Glomerular endothelial cell (primary cell): ENCODE measurements around the gene CYP4F8. TPM values are rescaled to one million over a fixed set of nuclear protein-coding genes. Genes with fewer than 3 reads are reported as not detected.
"Not testable (repeated sequence)": the region's sequence is repeated elsewhere in the genome, so short reads cannot be mapped to it uniquely, and the experiment has no call there.

Experiments used
- DNase-seq: peaks from one replicate; pipeline ENCODE4 v3.0.0-alpha.2; 2011; ENCODE audit warnings: low read depth, low spot score; ENCODE audit errors: extremely low read depth
- total RNA-seq: library from RNA; depleted of rRNA; stranded (reverse); fragments of >200 nt; gene quantifications from 2 replicates; pipeline ENCODE4 v1.2.3, GENCODE V29; 2015

Gene CYP4F8, protein sequence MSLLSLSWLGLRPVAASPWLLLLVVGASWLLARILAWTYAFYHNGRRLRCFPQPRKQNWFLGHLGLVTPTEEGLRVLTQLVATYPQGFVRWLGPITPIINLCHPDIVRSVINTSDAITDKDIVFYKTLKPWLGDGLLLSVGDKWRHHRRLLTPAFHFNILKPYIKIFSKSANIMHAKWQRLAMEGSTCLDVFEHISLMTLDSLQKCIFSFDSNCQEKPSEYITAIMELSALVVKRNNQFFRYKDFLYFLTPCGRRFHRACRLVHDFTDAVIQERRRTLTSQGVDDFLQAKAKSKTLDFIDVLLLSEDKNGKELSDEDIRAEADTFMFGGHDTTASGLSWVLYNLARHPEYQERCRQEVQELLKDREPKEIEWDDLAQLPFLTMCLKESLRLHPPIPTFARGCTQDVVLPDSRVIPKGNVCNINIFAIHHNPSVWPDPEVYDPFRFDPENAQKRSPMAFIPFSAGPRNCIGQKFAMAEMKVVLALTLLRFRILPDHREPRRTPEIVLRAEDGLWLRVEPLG
- not detected in 2 replicates for total RNA-seq

DNA sequence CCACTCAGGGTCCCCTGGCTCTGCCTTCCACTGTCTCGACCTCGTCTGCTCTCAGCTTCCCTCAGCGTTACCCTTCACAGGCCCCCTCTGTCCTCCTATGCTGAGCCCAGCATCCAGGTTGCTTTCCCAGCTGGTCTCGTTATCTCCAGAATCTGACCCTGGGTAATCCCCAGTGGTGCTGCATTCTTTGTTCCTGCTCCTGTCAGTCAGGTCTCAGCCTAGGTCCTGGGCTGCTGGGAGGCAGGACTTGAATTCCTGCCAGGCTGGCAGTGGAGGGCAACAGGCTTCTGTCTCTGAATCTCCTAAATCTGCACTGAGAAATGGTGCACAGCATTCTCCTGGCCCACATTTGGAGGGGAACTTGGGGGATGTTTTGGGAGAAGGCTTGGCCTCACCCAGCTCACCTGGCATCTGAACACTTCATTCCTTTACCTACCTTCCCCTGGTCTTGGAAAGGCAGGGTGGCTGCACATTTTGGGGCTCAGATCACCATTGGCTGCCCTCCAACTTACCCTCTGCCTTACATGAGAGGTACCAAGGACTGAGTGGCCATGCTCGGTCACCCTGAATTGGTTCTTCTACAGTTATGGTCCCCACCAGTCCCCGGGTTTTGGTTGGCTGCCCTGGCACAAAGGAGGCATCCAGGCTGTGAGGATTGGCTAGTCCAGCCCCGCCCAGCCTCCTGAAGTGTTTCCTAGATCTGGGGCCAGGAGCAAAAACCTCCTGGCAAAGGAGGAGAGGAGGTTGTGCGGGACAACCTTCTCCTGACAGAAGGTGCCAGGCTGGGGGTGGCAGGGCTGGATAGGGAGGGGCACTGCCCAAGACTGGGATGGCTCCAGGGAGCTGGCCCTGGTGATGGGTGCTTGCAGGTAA, at the start of gene CYP4F8:
Gene CYP4F8 (plus strand): TSS at position 712 of the 873 bp plus-strand sequence. CDS start 399 bp downstream, outside the sequence.
- no peak for DNase-seq

DNA sequence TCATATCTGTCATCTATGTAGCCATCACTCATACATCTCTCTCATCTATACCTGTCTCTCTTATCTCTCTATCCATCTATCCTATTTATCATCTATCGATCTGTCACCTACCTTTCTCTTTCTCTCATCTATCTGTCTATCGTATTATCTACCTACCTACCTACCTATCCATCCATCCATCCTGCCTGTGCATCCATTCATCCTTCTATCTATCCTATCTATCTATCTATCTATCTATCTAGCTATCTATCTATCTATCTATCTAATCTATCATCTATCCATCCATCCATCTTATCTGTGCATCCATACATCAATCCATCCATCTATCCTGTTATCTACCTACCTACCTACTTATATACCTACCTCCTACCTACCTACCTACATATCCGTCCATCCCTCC, 44.6 kb upstream of the CYP4F8 start:
- DNase-seq = no peak

DNA sequence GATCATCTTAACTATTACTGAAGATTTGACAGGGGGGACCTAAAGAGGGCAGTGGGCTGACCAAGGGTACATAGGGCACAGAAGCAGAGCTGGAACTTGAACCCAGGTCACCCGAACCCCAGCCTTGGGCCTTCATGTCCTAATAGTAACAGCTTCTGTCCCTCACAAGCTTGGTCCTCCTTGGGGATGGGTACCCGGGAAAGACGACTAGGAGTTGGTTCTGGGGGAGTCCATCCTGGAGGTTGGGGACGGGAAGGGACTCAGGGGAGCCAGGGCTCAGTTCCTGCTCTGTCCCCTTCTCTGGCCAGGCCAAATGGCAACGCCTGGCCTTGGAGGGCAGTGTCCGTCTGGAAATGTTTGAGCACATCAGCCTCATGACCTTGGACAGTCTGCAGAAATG, 39.6 kb upstream of the CYP4F8 start:
- no peak for DNase-seq

DNA sequence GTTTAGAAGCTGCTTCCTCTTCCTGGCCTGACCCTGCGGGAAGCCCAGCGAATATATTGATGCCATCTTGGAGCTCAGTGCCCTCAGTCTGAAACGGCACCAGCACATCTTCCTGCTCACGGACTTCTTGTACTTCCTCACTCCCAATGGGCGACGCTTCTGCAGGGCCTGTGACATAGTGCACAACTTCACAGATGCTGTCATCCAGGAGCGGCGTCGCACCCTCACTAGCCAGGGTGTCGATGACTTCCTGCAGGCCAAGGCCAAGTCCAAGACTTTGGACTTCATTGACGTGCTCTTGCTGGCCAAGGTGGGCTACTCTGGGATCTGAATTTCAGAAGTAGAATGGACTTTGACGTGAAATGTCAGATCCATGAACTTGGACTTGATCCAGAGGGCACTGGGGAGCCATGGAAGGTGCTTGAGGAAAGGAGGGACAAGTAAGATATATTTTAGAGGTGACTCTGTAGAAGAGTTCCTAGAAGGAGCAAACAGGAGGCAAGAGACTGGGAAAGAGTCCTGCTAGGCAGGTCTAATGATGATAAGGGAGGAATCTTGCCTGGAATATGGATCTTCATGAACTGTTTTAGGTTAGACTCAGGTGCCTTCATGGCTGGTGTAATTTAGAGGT, 38.4 kb upstream of the CYP4F8 start:
- no peak for DNase-seq

DNA sequence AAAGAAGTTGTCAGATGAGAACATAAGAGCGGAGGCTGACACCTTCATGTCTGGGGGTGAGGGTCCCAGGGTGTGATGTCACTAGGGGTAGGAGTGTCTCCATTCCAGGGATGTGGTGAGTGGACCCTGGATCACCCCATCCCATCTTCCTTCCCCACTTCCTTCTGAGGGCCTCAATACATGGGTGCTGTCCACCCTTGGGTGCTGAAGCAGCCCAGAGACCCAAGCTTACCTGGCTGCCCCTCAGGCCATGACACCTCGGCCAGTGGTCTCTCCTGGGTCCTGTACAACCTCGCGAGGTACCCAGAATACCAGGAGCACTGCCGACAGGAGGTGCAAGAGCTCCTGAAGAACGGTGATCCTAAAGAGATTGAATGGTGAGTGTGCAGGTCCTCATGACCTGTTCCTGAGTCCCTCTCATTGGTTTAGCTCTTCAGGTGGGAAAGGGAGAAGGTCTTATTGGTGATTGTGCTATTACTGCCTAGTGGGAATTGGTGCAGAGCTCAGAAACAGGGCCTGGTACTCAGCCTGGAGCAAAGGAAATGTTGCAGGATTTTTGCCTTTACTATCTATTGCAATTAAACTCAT, 37.7 kb upstream of the CYP4F8 start:
- no peak for DNase-seq

DNA sequence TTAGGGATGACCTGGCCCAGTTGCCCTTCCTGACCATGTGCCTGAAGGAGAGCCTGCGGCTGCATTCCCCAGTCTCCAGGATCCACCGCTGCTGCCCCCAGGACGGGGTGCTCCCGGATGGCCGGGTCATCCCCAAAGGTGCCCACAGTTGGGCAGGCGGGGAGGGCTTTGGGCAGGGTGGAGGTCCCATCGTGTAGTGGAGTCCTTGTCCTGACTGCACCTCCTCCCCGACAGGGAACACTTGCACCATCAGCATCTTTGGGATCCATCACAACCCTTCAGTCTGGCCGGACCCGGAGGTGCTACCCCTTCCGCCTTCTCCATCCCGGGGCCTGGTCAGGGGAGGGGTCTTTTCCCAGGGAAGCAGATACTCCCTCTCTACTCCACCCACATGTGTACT, 31.7 kb upstream of the CYP4F8 start:
- no peak for DNase-seq

DNA sequence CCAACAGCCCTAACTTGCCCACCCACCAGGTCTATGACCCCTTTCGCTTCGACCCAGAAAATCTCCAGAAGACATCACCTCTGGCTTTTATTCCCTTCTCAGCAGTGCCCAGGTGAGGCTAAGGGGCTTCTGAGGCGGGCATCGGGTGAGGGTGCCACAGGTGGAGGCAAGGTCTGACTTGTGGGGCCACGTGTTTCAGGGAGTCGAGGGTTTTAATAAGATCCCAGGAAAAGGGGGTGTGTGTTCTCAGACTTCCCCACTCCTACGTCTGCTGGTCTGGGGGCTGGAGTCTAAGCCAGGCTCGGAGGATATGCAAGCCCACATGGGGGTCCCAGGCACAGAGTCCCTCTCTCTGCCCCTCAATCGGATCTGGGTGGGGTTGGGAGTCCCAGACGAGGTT, 30.9 kb upstream of the CYP4F8 start:
- no peak for DNase-seq

DNA sequence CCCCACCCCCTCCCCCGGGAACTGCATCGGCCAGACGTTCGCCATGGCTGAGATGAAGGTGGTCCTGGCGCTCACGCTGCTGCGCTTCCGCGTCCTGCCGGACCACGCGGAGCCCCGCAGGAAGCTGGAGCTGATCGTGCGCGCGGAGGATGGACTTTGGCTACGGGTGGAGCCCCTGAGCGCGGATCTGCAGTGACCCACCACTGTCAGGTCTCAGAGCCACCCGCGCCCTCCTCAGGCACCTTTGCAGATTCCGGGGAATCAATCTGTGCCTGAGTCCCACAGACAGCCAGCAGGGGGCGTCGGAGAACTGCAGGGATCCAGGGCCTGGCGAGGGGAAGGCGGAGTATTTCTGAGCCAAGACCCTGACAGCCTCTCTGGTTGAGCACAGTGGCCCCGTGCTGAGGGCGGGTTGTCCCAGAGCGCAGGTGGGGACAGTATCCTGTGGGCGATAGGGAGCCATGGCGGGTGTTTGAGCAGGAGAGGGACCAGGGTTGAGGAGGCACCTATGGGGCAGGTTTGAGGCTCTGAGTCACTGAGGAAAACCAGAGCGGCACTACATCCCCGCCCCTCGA, 30.4 kb upstream of the CYP4F8 start:
- peak; percentile 18 for DNase-seq

DNA sequence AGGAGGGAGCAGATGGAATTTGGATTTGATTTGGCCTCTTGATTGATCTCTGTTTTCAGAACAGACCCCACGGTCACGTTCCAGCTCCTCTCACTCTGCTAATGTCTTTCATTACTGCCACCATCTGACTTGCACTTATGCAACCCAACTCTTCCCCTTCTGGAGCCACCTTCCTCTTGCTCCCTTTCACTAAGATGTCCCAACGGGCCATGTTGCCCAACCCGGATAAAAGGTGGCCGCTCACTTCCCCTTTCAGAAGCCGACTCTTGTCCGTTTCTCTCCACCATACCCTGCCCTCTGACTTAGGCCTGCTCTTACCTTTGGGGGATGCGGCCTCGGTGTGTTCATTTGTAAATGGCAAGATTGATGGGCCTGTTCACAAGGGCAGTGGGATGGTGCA, 27.4 kb upstream of the CYP4F8 start:
- DNase-seq = no peak

DNA sequence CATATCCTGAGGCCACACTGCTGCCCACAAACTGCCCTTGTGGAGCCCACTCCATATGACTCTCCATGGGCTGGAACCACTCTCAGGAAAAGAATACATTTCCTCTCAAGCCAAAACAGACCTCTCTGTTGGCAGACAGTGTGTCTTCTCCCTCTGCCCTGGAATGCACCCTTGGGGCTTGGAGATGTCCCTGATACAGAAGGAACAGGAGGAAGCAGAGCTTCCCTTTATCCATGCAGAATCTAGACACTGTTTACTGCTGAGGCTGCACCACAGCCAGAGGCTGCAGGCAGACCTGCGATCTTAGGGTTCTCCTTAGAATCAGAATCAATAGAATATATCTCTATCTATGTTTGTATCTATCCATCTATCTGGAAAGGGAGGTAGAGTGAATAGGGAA, 26.8 kb upstream of the CYP4F8 start:
- DNase-seq = no peak

DNA sequence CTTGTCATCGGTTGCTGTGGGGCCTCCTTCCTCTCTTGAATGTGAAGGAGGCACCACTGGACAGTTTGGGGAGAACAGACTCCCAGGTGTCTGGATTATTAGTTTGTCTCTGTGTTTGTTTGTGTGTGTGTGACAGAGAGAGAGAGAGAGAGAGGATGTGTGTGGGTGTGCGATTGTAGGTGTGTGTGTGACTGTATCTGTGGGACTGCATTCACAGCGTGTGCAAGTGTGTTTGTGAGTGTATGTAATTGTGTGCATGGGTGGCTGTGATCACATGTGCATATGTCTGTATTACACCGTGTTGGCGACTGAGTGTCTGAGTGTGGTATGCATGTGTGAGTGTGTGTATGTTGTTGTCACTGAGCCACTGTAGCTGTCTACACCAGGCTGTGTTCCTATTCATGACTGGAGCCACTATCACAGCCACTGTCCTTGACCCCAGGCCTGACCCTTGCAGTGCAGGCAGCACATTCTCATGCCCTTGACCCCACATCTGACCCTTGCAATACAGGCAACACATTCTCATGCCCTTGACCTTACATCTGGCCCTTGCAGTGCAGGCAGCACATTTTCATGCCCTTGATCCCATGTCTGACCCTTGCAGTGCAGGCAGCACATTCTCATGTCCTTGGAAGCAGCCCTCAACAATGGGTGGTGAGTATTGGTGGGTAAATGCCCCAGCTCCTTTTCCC, 25.1 kb upstream of the CYP4F8 start:
- DNase-seq = no peak

DNA sequence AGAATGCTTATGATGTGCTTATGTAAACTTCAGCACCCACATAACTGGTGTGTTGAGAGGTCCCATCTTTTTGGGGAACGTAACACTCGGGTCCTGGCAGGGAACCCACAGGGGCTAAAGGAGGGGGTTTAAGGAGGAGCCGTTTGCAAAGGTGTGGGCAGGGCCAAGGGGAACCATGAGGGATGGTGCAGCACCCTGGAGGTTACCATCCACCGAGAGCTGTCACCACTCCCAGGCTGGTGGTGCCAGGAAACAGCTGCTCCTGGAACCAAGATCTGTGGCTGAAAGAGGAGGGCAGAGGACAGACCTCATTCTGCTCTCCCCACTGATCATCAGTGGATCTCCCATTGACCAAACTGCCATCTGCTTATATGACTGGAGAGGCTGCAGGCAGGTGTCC, 23.2 kb upstream of the CYP4F8 start:
- DNase-seq = no peak

DNA sequence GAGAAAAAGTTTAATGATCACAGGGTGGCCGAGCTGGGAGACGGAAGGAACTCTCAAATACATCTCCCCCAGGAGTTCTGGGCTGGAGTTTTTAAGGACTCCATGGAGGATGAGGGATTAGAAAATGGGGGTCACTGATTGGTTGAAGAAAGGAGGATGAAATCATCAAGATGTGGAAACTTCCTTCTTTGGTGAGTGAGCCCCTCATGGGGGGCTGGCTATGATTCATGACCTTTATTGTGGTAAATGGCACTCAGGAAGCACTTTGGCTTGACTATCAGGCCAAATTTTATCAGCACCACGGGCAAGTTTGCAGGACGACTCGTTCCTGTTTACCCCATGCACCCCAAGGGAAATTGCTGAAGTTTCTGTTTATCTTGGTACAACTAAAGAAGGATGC, 22.5 kb upstream of the CYP4F8 start:
- DNase-seq = not testable (repeated sequence)

DNA sequence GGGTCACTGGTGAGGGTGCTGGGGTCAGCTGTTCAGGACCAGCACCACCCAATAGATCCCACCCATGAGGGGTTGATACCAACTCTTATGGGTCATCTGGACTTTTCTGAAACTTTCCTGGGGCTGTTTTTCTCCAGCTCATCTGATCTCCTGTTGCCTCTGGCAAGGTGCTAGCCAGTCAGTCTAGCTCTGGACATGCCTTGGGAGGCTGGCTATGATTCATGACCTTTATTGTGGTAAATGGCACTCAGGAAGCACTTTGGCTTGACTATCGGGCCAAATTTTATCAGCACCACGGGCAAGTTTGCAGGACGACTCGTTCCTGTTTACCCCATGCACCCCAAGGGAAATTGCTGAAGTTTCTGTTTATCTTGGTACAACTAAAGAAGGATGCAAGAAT, 21.3 kb upstream of the CYP4F8 start:
- not testable (repeated sequence) for DNase-seq

DNA sequence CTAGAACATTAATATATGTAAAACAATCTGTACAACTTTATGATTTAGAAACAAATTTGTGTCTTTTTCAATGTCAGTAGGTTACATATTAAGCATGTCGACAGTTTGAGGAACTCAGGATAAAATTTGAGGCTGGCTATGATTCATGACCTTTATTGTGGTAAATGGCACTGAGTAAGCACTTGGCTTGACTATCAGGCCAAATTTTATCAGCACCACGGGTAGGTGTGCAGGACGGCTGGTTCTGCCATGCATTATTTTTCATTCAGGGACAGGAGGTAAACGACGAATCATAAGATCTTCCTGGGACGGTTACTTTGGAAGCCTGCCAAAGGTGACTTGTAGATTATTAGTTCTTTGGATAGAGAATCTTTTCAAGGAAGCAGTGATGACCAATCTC, 19.9 kb upstream of the CYP4F8 start:
- DNase-seq = no peak

DNA sequence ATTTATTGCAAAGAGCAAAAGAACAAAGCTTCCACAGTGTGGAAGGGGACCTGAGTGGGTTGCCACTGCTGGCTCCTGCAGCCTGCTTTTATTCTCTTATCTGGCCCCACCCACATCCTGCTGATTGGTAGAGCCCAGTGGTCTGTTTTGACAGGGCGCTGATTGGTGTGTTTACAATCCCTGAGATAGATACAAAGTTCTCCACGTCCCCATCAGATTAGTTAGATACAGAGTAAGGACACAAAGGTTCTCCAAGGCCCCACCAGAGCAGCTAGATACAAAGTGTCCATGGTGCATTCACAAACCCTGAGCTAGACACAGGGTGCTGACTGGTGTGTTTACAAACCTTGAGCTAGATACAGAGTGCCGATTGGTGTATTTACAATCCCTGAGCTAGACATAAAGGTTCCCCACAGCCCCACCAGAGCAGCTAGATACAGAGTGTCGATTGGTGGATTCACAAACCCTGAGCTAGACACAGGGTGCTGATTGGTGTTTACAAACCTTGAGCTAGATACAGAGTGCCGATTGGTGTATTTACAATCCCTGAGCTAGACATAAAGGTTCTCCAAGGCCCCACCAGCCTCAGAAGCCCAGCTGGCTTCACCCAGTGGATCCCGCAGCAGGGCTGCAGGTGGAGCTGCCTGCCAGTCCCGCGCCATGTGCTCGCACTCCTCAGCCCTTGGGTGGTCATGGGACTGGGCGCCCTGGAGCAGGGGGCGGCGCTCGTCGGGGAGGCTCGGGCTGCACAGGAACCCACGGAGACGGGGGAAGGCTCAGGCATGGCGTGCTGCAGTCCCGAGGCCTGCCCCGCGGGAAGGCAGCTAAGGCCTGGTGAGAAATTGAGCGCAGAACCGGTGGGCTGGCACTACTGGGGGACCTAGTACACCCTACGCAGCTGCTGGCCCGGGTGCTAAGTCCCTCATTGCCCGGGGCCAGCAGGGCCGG, 6.8 kb upstream of the CYP4F8 start:
- DNase-seq = not testable (repeated sequence)

DNA sequence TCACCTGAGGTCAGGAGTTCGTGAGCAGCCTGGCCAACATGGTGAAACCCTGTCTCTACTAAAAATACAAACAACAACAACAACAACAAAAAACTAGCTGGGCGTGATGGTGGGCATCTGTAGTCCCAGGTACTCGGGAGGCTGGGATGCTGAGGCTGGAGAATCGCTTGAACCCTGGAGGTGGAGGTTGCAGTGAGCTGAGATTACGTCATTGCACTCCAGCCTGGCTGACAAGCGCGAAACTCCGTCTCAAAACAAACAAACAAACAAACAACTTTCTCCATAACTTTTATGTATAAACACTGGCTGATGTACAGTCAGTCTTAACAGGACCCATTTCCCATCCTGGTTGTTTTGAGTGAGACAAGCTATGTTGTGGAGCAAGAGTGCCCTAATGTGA, 5.8 kb upstream of the CYP4F8 start:
- DNase-seq = no peak

DNA sequence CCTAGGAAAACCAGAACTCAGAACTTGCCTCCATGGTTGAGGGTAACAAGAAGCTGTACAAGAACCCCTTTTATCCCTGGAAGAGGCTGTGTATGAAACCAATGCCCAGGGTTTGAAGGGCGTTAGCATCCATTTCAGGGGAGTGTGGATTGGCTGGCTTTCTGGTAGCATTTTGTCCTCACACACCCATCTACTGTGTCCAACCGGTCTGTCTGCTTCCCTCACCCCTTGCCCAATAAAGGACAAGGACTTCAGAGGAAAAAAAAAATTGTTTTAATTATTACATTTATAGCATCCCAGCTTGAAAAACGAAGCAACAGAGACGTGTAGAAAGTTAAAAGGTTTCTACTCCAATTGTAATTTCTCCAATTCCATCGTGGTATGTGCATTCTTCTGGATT, 2.7 kb upstream of the CYP4F8 start:
- DNase-seq = no peak

DNA sequence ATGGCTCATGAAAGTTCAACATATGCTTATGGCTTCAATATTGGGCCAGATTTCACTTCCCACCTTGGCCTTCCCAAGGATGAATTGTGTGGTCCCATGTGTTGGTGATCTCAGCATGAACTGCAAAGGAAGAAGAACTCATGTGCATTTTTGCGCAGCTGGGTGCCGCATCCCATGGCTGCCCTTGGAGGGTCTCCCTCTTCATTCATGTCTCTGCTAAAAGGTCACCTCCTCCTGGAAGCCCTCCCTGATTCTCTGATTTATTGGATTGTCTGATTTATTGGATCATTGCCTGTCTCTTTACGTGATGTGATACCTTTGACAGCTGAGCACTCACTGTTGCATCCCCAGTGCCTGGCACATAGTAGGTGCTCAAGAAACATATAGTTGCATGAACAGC, 1.7 kb upstream of the CYP4F8 start:
- DNase-seq = no peak
